Activated naive CD8-positive, alpha-beta T cell treated with anti-CD3 and anti-CD28 coated beads, Interleukin-2, amount 10 ng/mL, durations not matched to agents 7 days and 5 days (primary cell): ENCODE measurements around the gene PER2. TPM values are rescaled to one million over a fixed set of nuclear protein-coding genes. Genes with fewer than 3 reads are reported as not detected.

Source experiments
- ATAC-seq: fragments of 150-1000 bp; cut with Tn5 transposase; one replicate; pipeline ENCODE4 v1.10.0; 2021; ENCODE audit warnings: low read depth, moderate library complexity
- POLR2A ChIA-PET: fragments of 350-600 bp; sonication (Branson Sonifier 250); formaldehyde crosslinking; loops from one replicate; lab custom pipeline; 2021; ENCODE audit warnings: antibody characterized with exemption; lab: Charles Lee
- DNase-seq: peaks from one replicate; pipeline ENCODE4 v3.0.0; 2021
- H3K27ac Mint-ChIP-seq: one replicate; pipeline ENCODE4 v1.8.0; 2022; ENCODE audit warnings: mild to moderate bottlenecking, mixed read lengths
- H3K27me3 Mint-ChIP-seq: one replicate; pipeline ENCODE4 v1.8.0; 2022; ENCODE audit warnings: mild to moderate bottlenecking, moderate library complexity, mixed read lengths
- H3K36me3 Mint-ChIP-seq: one replicate; pipeline ENCODE4 v1.8.0; 2021; ENCODE audit warnings: mild to moderate bottlenecking, mixed read lengths
- H3K4me1 Mint-ChIP-seq: one replicate; pipeline ENCODE4 v1.8.0; 2021; ENCODE audit warnings: mixed read lengths
- H3K4me3 Mint-ChIP-seq: one replicate; pipeline ENCODE4 v1.8.0; 2022; ENCODE audit warnings: mild to moderate bottlenecking, moderate library complexity, mixed read lengths
- H3K9me3 Mint-ChIP-seq: one replicate; pipeline ENCODE4 v1.8.0; 2021; ENCODE audit warnings: mixed read lengths
- total RNA-seq, 2 experiments: library from RNA; stranded (reverse); gene quantifications; one replicate each; pipeline ENCODE4 v1.2.3, GENCODE V29; 2021

The PER2 gene
- total RNA-seq, 2 experiments from 2014 or later: 13.0 to 13.7 TPM

DNA sequence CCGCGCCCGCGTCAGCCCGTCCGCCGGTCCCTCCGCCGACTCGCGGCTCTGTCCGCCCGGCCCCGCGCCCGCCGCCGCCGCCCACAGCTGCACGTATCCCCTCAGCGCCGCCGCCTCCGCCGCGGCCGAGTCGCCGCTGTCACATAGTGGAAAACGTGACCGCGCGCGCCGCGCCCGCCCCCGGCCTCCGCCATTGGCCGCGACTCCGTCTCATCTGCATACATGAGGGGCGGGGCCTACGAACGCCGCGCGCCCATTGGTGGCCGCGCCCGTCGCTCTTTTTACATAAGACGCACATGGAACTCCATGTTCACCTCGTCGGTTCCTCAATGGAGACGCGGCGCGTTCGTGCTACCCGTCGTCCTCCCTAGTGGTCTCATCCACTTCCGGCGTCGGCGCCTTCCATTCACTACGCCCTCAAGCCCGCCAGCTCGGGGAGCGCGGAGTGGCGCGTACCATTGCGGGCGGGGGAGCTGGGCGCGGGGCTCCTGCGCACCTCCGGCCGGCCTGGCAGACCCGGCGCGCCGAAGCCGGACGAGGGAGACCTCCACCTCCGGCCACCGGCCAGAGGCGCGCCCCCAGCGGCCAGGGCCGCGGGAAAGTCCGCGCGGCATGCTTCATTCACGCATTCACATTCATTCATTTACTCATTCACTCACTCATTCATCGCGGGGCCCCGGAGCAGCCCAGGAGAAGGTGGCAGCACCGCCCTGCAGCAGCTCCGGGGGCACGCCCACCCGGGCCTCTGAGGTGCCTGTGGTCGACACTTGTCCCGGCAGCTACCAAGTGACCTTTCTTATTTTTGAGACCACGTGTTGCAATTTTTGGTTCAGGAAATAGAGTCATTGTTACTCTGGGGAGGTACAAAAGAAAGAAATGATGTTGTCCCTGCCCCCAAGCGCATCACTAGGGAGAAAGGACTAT is 502 bp upstream of the PER2 start:
- ATAC-seq (peak; percentile 88), DNase-seq (peak; percentile 99)
- H3K9me3 Mint-ChIP-seq: no peaks in the 10 kb centered on the region
- peaks cover 19% of the 10 kb centered on the region for H3K4me1 Mint-ChIP-seq
- POLR2A ChIA-PET: interaction anchor here (1.0 to 1.4 kb wide), 4 partner anchors 10 to 229 kb away, joined by 3 read pairs; partner anchors contain the start of gene SCLY
- peak overlapping the region; percentile 99 for H3K27ac Mint-ChIP-seq
- H3K36me3 Mint-ChIP-seq: peaks cover 2% of the 10 kb centered on the region
- H3K27me3 Mint-ChIP-seq: no peaks in the 10 kb centered on the region
- peak overlapping the region; percentile 95 for H3K4me3 Mint-ChIP-seq

DNA sequence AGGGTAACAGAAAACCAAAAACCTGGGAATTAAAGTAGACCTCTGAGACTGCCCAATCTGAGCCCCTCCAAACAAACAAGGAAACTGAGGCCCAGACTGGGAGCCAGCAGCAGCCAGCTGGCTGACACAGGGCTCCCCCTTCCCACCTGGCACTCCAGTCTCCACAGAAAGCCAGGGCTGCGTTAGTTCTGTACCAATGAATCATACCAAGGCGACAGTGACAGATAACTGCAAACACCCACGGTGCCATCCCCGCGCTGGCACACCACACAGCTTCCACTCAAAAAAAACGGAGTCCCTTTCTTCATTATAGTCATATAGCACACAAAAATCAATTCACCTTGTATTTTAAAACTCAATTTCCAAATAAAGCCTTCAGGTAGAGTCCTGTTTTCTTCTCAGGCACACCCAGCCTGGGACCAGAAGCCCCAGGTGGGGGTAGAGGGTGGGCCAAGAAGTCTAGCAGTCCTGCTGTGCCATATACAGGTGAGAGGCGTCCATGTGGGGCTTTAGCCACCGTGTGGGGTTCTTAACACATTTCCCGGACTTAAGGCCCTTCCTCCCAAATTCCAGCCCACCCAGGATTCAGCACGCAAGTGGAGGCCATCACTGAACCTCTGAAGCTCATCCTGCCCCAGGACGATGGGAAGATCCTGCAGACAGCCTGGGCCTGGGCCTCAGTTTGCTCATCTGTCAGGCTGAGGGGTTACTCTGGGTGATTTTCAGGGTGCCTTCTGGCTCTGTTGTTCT is 1.2 kb downstream of the PER2 start:
- DNase-seq (no peak), ATAC-seq (no peak)
- H3K4me1 Mint-ChIP-seq: peaks cover 22% of the 10 kb centered on the region

DNA sequence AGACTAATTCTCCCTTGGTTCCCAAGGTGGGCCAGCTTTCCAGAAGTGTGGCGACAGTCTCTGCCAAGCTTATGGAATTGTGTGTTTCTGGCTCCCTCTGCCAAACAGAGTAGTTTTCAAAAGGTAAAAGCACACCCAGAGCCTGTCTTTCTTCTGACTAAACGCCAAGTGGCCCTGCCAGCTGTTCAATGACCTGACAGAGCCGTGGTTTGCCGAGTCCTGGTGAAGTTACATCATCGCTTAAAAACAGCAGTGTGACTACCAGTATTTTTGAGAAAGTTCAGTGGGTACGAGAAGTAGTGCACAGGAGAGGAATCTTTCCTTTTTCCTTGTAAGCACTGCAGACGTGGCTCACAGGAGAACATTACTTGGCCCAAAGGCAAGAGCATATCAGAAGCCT is 1.9 kb downstream of the PER2 start:
- Mint-ChIP-seq H3K4me1 (peaks cover 22% of the 10 kb centered on the region), H3K36me3 (peaks cover 5% of the 10 kb centered on the region), H3K27ac (no peak overlapping the region), H3K9me3 (no peaks in the 10 kb centered on the region), H3K27me3 (no peaks in the 10 kb centered on the region), H3K4me3 (no peak overlapping the region)
- POLR2A ChIA-PET: no interaction called here
- ATAC-seq (no peak), DNase-seq (no peak)

More for the DNA sequence above, 1.2 kb downstream of the PER2 start:
- H3K36me3 Mint-ChIP-seq: peaks cover 5% of the 10 kb centered on the region
- no peaks in the 10 kb centered on the region for H3K27me3 Mint-ChIP-seq
- peak overlapping the region; percentile 60 for H3K27ac Mint-ChIP-seq
- no peaks in the 10 kb centered on the region for H3K9me3 Mint-ChIP-seq
- H3K4me3 Mint-ChIP-seq: peak overlapping the region; percentile 76
- POLR2A ChIA-PET: interaction anchor here (1.2 kb wide), 1 partner anchor 43 kb away, joined by 3 read pairs; no protein-coding TSS in a partner anchor

DNA sequence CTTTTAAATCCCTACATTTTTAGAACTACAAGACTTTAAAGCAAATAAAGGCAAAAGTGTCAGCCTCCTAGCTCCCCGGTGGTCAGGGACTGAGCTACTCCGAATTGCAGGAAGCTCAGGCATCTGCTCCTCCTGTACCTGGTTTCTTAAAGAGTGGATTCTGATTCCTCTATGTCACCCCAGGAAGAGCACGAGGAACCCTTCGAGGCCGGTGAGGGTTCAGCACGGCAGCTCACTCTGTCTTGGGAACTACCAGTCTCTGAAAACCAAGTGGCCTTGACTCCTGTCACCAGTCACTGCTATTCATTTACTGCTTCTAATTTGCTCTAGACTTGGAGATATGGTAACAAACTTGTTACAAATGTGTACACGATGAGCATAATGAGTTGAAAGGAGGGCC is 2.3 kb downstream of the PER2 start:
- DNase-seq (no peak), ATAC-seq (no peak)
- H3K4me3 Mint-ChIP-seq: no peak overlapping the region
- H3K27me3 Mint-ChIP-seq: no peaks in the 10 kb centered on the region
- H3K9me3 Mint-ChIP-seq: no peaks in the 10 kb centered on the region
- POLR2A ChIA-PET: no interaction called here
- peaks cover 22% of the 10 kb centered on the region for H3K4me1 Mint-ChIP-seq
- H3K27ac Mint-ChIP-seq: no peak overlapping the region
- H3K36me3 Mint-ChIP-seq: peaks cover 5% of the 10 kb centered on the region

DNA sequence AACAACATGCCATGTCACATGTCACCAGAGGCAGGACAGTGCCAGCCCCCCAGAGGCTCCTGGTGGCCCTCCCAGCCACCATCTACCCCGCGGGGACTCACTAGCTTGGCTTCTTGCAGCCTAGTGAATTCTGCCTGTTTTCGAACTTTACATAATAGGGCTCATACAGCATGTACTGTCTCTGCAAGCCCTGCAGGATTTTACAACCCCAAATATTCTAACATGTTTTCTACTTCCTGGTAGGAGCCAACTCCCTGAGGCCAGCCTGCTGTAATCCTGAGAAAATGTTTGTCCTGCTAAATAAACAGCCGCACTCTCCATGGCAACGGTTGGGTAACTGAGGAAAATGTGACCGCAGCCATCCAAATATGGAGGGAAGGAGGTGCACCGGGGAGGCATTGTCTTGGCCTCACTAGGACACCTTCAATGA is 2.7 kb downstream of the PER2 start:
- H3K4me1 Mint-ChIP-seq: peaks cover 22% of the 10 kb centered on the region

DNA sequence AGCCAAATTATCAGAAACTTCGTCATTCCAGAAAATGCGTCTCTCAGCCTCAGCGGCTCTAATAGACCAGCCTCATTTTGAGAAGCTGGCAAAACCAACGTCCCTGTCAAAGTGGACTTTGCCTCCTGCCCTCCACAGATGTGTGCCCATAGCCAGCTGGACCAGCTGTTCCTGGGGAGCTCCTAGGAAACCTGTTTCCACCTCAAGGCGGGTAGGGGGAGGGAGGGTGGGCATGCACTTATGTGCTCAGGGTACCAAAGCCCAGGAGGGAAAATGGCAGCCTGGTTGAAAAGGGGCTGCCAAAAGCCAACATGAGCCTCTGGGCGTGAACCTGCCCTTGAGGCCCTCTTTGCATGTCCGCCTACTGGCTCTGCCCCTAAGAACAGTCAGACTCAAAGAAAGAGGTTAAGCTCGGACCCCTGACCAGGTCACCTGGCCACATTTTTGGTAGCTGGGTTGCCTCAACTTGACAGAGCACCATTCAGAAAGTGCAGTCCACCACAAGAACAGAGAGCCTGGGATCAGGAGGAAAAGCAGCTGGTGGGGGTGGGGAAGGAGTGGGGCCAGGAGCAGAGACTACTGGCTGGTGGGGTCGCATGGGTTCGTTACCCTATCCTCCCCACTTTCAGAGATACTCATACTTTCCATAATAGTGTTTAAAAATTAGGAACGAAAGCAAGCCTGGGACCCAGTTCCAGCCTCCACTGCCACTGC is 3.5 kb downstream of the PER2 start:
- Mint-ChIP-seq H3K4me3 (no peak overlapping the region), H3K9me3 (no peaks in the 10 kb centered on the region), H3K27me3 (no peaks in the 10 kb centered on the region), H3K4me1 (peaks cover 19% of the 10 kb centered on the region), H3K36me3 (peaks cover 5% of the 10 kb centered on the region), H3K27ac (no peak overlapping the region)
- no peak for ATAC-seq
- DNase-seq: no peak
- POLR2A ChIA-PET: no interaction called here

More for the DNA sequence above, 2.7 kb downstream of the PER2 start:
- no peak for DNase-seq
- ATAC-seq: no peak
- Mint-ChIP-seq H3K27ac (no peak overlapping the region), H3K36me3 (peaks cover 5% of the 10 kb centered on the region), H3K9me3 (no peaks in the 10 kb centered on the region), H3K27me3 (no peaks in the 10 kb centered on the region), H3K4me3 (no peak overlapping the region)
- POLR2A ChIA-PET: no interaction called here

DNA sequence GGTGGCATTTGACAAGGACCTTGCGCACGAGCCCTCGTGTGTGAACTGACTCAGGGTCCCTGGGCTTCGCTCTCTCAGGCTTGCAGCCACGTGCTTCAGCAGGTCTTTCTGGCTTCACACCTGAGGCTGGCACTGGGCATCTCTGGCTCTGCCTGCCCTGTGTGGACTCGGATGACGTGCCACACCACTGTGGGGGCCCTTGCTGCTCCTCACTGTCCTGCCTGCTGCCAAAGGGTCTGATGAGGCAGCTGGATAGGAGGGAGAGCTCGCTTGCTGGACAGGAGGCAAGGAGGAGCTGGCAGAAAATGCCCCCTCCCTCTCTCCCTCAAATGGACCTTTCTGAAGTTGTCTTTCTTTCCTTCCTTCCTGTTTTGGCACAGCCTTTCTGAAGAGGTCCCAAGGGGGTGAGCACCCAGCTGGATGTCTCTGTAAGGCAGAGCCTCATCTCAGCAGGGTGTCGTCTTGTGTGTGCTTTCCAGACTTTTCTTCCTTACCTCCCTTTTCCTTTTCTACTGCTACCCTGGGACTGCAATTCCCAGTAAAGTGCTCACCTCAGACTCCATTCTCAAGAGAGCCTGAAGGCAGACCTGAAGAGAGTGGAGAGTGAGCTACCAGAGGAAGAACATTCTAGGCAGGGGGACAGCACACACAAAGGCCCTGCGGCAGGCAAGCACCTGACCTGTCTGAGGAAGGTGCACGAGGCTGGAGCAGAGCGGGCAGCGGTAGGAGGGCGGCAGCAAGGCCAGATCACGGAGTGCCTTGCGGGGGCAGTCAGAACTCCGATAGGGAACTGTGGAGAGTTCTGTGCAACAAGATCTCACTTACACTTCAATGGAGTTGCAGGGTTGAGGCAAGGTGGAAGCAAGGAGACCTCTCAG is 5.3 kb downstream of the PER2 start:
- Mint-ChIP-seq H3K27ac (no peak overlapping the region), H3K4me3 (no peak overlapping the region), H3K36me3 (peaks cover 5% of the 10 kb centered on the region), H3K27me3 (no peaks in the 10 kb centered on the region), H3K9me3 (no peaks in the 10 kb centered on the region), H3K4me1 (peaks cover 12% of the 10 kb centered on the region)
- ATAC-seq (no peak), DNase-seq (no peak)
- POLR2A ChIA-PET: no interaction called here

DNA sequence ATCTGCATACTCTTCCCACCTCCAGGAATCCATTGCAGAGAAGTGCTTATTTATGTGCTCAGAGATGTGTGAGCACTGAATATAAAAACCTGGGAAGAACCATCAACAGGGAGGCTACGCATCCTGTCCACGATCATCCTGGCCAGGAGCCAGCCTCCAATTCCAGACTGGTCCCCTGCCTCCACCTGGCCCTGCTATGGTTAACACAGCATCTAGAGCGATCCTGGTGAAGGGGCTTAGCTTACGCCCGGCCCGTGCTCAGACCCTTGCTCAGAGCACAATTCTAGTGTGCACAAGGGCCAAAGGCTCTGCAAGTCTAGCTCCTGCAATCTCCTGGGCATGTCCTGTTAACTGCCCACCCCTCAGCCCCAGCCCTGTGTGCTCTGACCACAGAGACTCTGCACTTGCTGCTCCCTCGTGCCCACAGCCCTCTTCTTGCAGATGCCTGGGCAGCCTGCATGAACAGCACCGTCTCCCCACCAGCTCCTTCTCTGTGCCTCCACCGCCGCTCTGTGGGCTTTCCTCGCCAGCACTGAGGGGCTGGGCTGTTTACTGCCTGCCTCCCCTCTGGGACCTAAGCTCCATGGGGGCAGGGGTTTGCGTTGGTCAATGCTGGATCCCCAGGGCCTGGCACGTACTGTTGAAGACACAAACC is 6.5 kb downstream of the PER2 start:
- H3K4me1 Mint-ChIP-seq: peaks cover 8% of the 10 kb centered on the region
- H3K27ac Mint-ChIP-seq: no peak overlapping the region
- H3K4me3 Mint-ChIP-seq: no peak overlapping the region
- POLR2A ChIA-PET: no interaction called here
- H3K27me3 Mint-ChIP-seq: no peaks in the 10 kb centered on the region
- no peak for ATAC-seq
- no peaks in the 10 kb centered on the region for H3K9me3 Mint-ChIP-seq
- peaks cover 9% of the 10 kb centered on the region for H3K36me3 Mint-ChIP-seq
- DNase-seq: no peak

DNA sequence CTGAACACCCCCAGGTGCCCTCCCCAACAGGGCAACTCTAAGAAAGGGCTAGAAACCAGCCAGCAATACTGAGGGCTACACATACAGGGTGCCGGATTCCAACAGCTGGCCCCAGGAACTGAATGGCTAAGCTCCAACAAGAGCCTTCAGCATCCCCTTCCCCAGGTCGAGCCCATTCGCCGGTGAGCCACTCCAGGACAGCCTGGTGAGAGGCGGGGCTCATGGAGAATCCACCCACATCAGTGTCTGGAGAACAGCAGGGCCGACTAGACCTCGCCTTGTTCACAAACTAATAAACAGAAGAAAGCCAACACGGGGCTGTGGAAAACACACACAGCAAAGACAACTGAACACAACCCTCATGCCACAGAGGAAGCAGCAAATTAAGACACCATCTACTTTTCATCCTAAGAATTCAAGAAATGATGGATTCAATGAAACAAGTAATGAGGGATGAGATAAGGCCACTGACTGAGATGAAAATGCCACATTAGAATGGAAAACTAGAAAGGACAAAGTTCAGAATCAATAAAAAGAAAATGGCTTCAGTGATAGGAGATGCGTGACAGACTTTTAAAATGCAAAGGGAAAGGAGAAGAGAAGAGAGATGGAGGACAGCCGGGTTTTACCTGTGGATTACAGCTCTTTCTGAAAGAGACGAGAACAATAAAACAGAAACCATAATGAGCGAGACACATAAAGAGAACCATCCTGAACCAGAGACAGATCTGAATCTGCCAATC is 8.2 kb downstream of the PER2 start:
- Mint-ChIP-seq H3K36me3 (peaks cover 8% of the 10 kb centered on the region), H3K27me3 (no peaks in the 10 kb centered on the region), H3K4me3 (no peak overlapping the region), H3K27ac (no peak overlapping the region), H3K4me1 (peaks cover 5% of the 10 kb centered on the region), H3K9me3 (no peaks in the 10 kb centered on the region)
- DNase-seq (no peak), ATAC-seq (no peak)
- POLR2A ChIA-PET: no interaction called here

DNA sequence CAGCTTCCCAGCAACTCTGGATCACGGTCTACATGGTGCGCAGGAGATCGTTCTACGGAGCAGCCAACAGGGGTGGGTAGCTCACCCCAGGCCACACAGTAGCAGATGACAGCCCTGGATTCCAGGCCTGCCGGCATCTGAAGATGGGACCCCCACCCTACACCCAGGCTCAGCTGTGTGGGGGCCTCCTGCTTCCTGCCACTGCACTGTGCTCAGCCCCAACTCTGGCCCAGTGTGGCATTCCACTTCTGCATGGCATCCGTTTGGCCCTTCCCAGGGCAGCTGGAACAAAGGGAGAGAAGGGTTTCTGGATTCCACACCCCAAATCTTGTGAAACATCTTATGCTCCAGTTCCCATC is 9.1 kb downstream of the PER2 start:
- no peak overlapping the region for H3K4me3 Mint-ChIP-seq
- ATAC-seq: no peak
- peaks cover 5% of the 10 kb centered on the region for H3K4me1 Mint-ChIP-seq
- peaks cover 8% of the 10 kb centered on the region for H3K36me3 Mint-ChIP-seq
- POLR2A ChIA-PET: interaction anchor here (1.1 kb wide), 1 partner anchor 9 kb away, joined by 3 read pairs; the partner anchor contains the start of gene PER2
- no peaks in the 10 kb centered on the region for H3K27me3 Mint-ChIP-seq
- H3K27ac Mint-ChIP-seq: no peak overlapping the region
- no peak for DNase-seq
- H3K9me3 Mint-ChIP-seq: no peaks in the 10 kb centered on the region

DNA sequence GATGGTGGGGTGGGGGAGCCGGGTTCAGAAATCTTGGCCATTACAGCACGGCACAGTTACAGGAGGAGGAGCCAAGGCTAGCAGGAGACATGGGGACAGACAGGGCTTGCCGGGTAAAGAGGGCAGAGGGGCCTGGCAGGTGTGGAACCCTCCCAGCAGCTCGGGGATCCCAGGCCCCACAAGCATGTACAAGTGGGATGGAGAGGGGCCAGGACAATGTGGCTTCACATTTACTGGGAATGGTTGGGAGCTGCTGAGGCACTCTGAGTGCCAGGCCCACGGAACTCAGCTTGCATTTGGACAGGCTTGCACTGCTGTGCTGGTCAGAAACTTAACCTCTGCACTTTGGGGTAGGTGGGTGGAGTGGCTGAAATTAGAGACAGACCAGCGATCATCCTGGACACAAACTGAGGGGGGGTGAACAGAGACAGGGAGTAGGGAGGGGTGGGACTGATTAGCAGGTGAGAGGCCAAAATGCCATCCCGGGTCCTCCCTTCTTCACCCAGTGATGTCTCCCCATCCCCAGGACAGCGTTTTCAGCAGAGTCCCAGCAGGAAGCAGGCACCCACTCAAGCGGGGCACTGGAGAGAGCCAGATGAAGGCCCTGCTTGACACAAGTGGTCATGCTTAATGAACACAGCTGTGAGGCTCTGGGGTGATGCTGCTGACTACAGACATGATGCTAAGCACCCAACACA is 9.6 kb downstream of the PER2 start:
- Mint-ChIP-seq H3K27me3 (no peaks in the 10 kb centered on the region), H3K4me3 (no peak overlapping the region), H3K4me1 (peaks cover 5% of the 10 kb centered on the region), H3K9me3 (no peaks in the 10 kb centered on the region), H3K27ac (peak overlapping the region; percentile 40), H3K36me3 (peaks cover 8% of the 10 kb centered on the region)
- POLR2A ChIA-PET: interaction anchor here (1.1 kb wide), 1 partner anchor 10 kb away, joined by 3 read pairs; the partner anchor contains the start of gene PER2
- no peak for ATAC-seq
- DNase-seq: no peak
